ENCODE measurements around the gene ANXA10.

The ANXA10 gene

GRCh38 chr4:168095776-168096406, 3.6 kb downstream of the ANXA10 start:
- Histone ChIP-seq H3K27ac (ENCODE audit: low read length) (no peak overlapping the region), H3K4me1 (ENCODE audit: low read length) (no peaks in the 10 kb centered on the region), H4K20me1 (ENCODE audit: insufficient read depth, low read length) (no peaks in the 10 kb centered on the region), H3K4me2 (ENCODE audit: low read length) (no peak overlapping the region), H3K4me3 (ENCODE audit: low read length) (no peak overlapping the region), H3K27me3 (ENCODE audit: low read depth, low read length) (no peaks in the 10 kb centered on the region), H3K36me3 (replicated peaks; ENCODE audit: low read depth, low read length) (no peaks in the 10 kb centered on the region), H3K79me2 (ENCODE audit: low read length) (no peaks in the 10 kb centered on the region), H2AFZ (ENCODE audit: low read depth, low read length) (no peak overlapping the region), H3K9me3 (ENCODE audit: insufficient read depth, low read length) (0 out of 2 replicates have a peak, but pooled peaks cover 3% of the 10 kb centered on the region), H3K9ac (ENCODE audit: low read length) (no peak overlapping the region)
- TF ChIP-seq CTCF (IDR thresholded peaks at IDR 0.05; ENCODE audit: low read depth, low read length) (no peak), EZH2phosphoT487 (IDR thresholded peaks at IDR 0.05; ENCODE audit: low read depth) (no peak)

GRCh38 chr4:168096407-168096784, 4.1 kb downstream of the ANXA10 start:
- no peak for TF ChIP-seq EZH2phosphoT487 (IDR thresholded peaks at IDR 0.05; ENCODE audit: low read depth)
- TF ChIP-seq CTCF (IDR thresholded peaks at IDR 0.05; ENCODE audit: low read depth, low read length), result no peak
- Histone ChIP-seq H3K79me2 (ENCODE audit: low read length) (no peaks in the 10 kb centered on the region), H3K36me3 (replicated peaks; ENCODE audit: low read depth, low read length) (no peaks in the 10 kb centered on the region), H3K27me3 (ENCODE audit: low read depth, low read length) (no peaks in the 10 kb centered on the region), H3K27ac (ENCODE audit: low read length) (no peak overlapping the region), H3K4me2 (ENCODE audit: low read length) (no peak overlapping the region), H3K4me1 (ENCODE audit: low read length) (no peaks in the 10 kb centered on the region), H2AFZ (ENCODE audit: low read depth, low read length) (no peak overlapping the region), H3K9me3 (ENCODE audit: insufficient read depth, low read length) (0 out of 2 replicates have a peak, but pooled peaks cover 3% of the 10 kb centered on the region), H4K20me1 (ENCODE audit: insufficient read depth, low read length) (no peaks in the 10 kb centered on the region), H3K9ac (ENCODE audit: low read length) (no peak overlapping the region), H3K4me3 (ENCODE audit: low read length) (no peak overlapping the region)

- Histone ChIP-seq H3K79me2 (ENCODE audit: low read length) (no peaks in the 10 kb centered on the region), H2AFZ (ENCODE audit: low read depth, low read length) (no peak overlapping the region), H3K4me3 (ENCODE audit: low read length) (no peak overlapping the region), H3K4me1 (ENCODE audit: low read length) (no peaks in the 10 kb centered on the region), H3K27me3 (ENCODE audit: low read depth, low read length) (no peaks in the 10 kb centered on the region), H3K4me2 (ENCODE audit: low read length) (no peak overlapping the region), H3K27ac (ENCODE audit: low read length) (no peak overlapping the region), H3K9ac (ENCODE audit: low read length) (no peak overlapping the region), H4K20me1 (ENCODE audit: insufficient read depth, low read length) (no peaks in the 10 kb centered on the region), H3K36me3 (replicated peaks; ENCODE audit: low read depth, low read length) (no peaks in the 10 kb centered on the region), H3K9me3 (ENCODE audit: insufficient read depth, low read length) (0 out of 2 replicates have a peak, but pooled peaks cover 3% of the 10 kb centered on the region)
- no peak for TF ChIP-seq CTCF (IDR thresholded peaks at IDR 0.05; ENCODE audit: low read depth, low read length)
- no peak for TF ChIP-seq EZH2phosphoT487 (IDR thresholded peaks at IDR 0.05; ENCODE audit: low read depth)
These were observed 4.8 kb downstream of the ANXA10 start for GRCh38 chr4:168097161-168097560.

- Histone ChIP-seq H3K4me1 (ENCODE audit: low read length) (no peaks in the 10 kb centered on the region), H2AFZ (ENCODE audit: low read depth, low read length) (no peak overlapping the region), H4K20me1 (ENCODE audit: insufficient read depth, low read length) (no peaks in the 10 kb centered on the region), H3K36me3 (replicated peaks; ENCODE audit: low read depth, low read length) (no peaks in the 10 kb centered on the region), H3K27me3 (ENCODE audit: low read depth, low read length) (no peaks in the 10 kb centered on the region), H3K9ac (ENCODE audit: low read length) (no peak overlapping the region), H3K79me2 (ENCODE audit: low read length) (no peaks in the 10 kb centered on the region), H3K4me3 (ENCODE audit: low read length) (no peak overlapping the region), H3K9me3 (ENCODE audit: insufficient read depth, low read length) (0 out of 2 replicates have a peak, but pooled peaks cover 3% of the 10 kb centered on the region), H3K4me2 (ENCODE audit: low read length) (no peak overlapping the region), H3K27ac (ENCODE audit: low read length) (no peak overlapping the region)
- TF ChIP-seq EZH2phosphoT487 (IDR thresholded peaks at IDR 0.05; ENCODE audit: low read depth) (no peak), CTCF (IDR thresholded peaks at IDR 0.05; ENCODE audit: low read depth, low read length) (no peak)
These were observed 5.9 kb downstream of the ANXA10 start for GRCh38 chr4:168098248-168098717.
